Liver (tissue), 9 donors: ENCODE results near the gene LIMA1. TPM values are rescaled to one million over a fixed set of nuclear protein-coding genes. Genes with fewer than 3 reads are reported as not detected.

ENCODE experiments used
- DNase-seq: peaks from one replicate; pipeline ENCODE4 v3.0.0-alpha.2; 2017; ENCODE audit warnings: low spot score
- H3K27ac ChIP-seq, 2 donors: one replicate each; pipeline ENCODE4 v1.7.0; 2013; ENCODE audit warnings: inconsistent platforms in 2 of 2, low read length in 2 of 2, control low read depth in 1 of 2, low read depth in 1 of 2, mild to moderate bottlenecking in 1 of 2
- H3K27me3 ChIP-seq, 4 donors: one replicate each; pipeline versions ENCODE4 v1.6.1 to v1.7.0; 2013; ENCODE audit warnings: low read length in 3 of 4, inconsistent platforms in 1 of 4, mild to moderate bottlenecking in 1 of 4, moderate library complexity in 1 of 4; ENCODE audit not compliant: control insufficient read depth in 4 of 4, insufficient read depth in 4 of 4
- H3K36me3 ChIP-seq, 4 donors: one replicate each; pipeline versions ENCODE4 v1.6.1 to v1.7.0; 2013; ENCODE audit warnings: low read length in 3 of 4, mild to moderate bottlenecking in 3 of 4, low read depth in 1 of 4, moderate library complexity in 1 of 4; ENCODE audit not compliant: control insufficient read depth in 4 of 4, insufficient read depth in 3 of 4
- H3K4me1 ChIP-seq, 4 donors: one replicate each; pipeline versions ENCODE4 v1.6.1 to v1.7.0; 2013; ENCODE audit warnings: low read length in 3 of 4, mild to moderate bottlenecking in 3 of 4, moderate library complexity in 1 of 4; ENCODE audit not compliant: control insufficient read depth in 4 of 4, insufficient read depth in 4 of 4
- H3K4me3 ChIP-seq, 3 donors: one replicate each; pipeline versions ENCODE4 v1.6.1 to v1.7.0; 2013; ENCODE audit warnings: low read length in 3 of 3, control low read depth in 1 of 3, low read depth in 1 of 3, mild to moderate bottlenecking in 1 of 3
- H3K9ac ChIP-seq, 2 donors: one replicate each; pipeline ENCODE4 v1.7.0; 2013; ENCODE audit warnings: low read length in 2 of 2, mild to moderate bottlenecking in 2 of 2, moderate library complexity in 2 of 2, control low read depth in 1 of 2, low read depth in 1 of 2
- H3K9me3 ChIP-seq, 4 donors: one replicate each; pipeline versions ENCODE4 v1.6.1 to v1.7.0; 2013; ENCODE audit warnings: low read length in 3 of 4; ENCODE audit not compliant: control insufficient read depth in 4 of 4
- FOXA1 ChIP-seq: IDR thresholded peaks from 2 replicates; pipeline ENCODE4 v1.6.1; 2016; ENCODE audit warnings: antibody characterized with exemption
- FOXA2 ChIP-seq: IDR thresholded peaks from 2 replicates; pipeline ENCODE4 v1.6.1; 2016; ENCODE audit warnings: antibody characterized with exemption
- HNF4A ChIP-seq, 2 donors: conservative IDR thresholded peaks; 2 replicates each; pipeline ENCODE4 v1.6.1; 2016; ENCODE audit warnings: antibody characterized with exemption in 2 of 2, mild to moderate bottlenecking in 2 of 2
- JUND ChIP-seq, 2 donors: IDR thresholded peaks; 2 replicates each; pipeline ENCODE4 v1.6.1; 2016; ENCODE audit warnings: antibody characterized with exemption in 2 of 2
- NR2F2 ChIP-seq: IDR thresholded peaks from 2 replicates; pipeline ENCODE4 v1.6.1; 2016; ENCODE audit warnings: antibody characterized with exemption
- RAD21 ChIP-seq, 2 donors: IDR thresholded peaks; 2 replicates each; pipeline ENCODE4 v1.6.1; 2016; ENCODE audit warnings: antibody characterized with exemption in 2 of 2, mild to moderate bottlenecking in 2 of 2
- RXRA ChIP-seq, 2 donors: IDR thresholded peaks; 2 replicates each; pipeline ENCODE4 v1.6.1; 2017 to 2018; ENCODE audit warnings: antibody characterized with exemption in 2 of 2, mild to moderate bottlenecking in 1 of 2
- SP1 ChIP-seq: IDR thresholded peaks from 2 replicates; pipeline ENCODE4 v1.6.1; 2018; ENCODE audit warnings: antibody characterized with exemption, mild to moderate bottlenecking
- TAF1 ChIP-seq: conservative IDR thresholded peaks from 2 replicates; pipeline ENCODE4 v1.6.1; 2016; ENCODE audit warnings: antibody characterized with exemption, mild to moderate bottlenecking
- YY1 ChIP-seq: IDR thresholded peaks from 2 replicates; pipeline ENCODE4 v1.6.1; 2016; ENCODE audit warnings: antibody characterized with exemption, mild to moderate bottlenecking
- WGBS: extraction: QIAGEN DNeasy Blood & Tissue Kit; methylation state at CpG from one replicate; pipeline ENCODE4 v1.1.7; 2013; 5-methylcytosine and 5-hydroxymethylcytosine counted together
- polyA plus RNA-seq, 2 donors: library from polyadenylated mRNA; stranded (reverse) in 1 of 2; unstranded in 1 of 2; fragments of 200-250 nt in 1 of 2; fragments of >200 nt in 1 of 2; fragmentation: Nextera tagmentation in 1 of 2; extraction: Ambion mirVana in 1 of 2; gene quantifications; one replicate each; pipeline versions ENCODE4 v1.2.1 to v1.2.3, GENCODE V29; 2013 to 2015
- total RNA-seq, 2 donors: library from RNA; depleted of rRNA; stranded (reverse); fragments of >200 nt; gene quantifications; one replicate each; pipeline ENCODE4 v1.2.3, GENCODE V29; 2014
- TF ChIP-seq, protein P1 (sequence below): fragments of 150-350 bp; IDR thresholded peaks from 2 replicates; pipeline ENCODE4 v1.5.1; 2017; ENCODE audit warnings: improper control_type of control experiment, low read depth, low read length; ENCODE audit not compliant: missing input control
- TF ChIP-seq, protein P2 (sequence below): IDR thresholded peaks from 2 replicates; pipeline ENCODE4 v1.6.1; 2016; ENCODE audit warnings: antibody characterized with exemption
- TF ChIP-seq, protein P3 (sequence below): IDR thresholded peaks from 2 replicates; pipeline ENCODE4 v1.6.1; 2016; ENCODE audit warnings: antibody characterized with exemption
- TF ChIP-seq, protein P4 (sequence below): IDR thresholded peaks from 2 replicates; pipeline ENCODE4 v1.6.1; 2016; ENCODE audit warnings: antibody characterized with exemption, mild to moderate bottlenecking
- donor health status: healthy.
- donor health status: healthy.
- donor health status: healthy.
- donor health status: healthy.
- donor health status: healthy.

LIMA1 gene
- total and polyA plus RNA-seq, 4 donors, result 8.1 to 17.5 (median 13.5) TPM

DNA sequence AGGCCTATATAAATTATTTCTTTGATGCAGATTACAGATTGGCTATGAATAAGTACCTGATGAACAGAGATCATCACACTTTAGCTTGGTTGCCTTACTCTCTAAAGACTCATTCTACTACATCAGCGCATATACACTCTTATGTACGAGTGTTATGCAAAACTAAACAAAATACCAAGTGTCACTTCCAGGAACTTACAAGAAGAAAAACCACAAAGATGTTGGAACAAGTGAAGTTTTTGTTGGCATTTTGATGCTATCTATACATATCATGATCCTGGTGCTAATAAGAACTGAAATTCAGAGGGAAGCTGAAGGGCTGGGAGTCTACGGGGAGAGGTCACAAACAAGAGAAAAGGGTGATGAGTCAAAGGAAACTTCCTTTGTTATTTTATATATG, 68.3 kb downstream of the LIMA1 start (continued):
- TF ChIP-seq, protein P1, sequence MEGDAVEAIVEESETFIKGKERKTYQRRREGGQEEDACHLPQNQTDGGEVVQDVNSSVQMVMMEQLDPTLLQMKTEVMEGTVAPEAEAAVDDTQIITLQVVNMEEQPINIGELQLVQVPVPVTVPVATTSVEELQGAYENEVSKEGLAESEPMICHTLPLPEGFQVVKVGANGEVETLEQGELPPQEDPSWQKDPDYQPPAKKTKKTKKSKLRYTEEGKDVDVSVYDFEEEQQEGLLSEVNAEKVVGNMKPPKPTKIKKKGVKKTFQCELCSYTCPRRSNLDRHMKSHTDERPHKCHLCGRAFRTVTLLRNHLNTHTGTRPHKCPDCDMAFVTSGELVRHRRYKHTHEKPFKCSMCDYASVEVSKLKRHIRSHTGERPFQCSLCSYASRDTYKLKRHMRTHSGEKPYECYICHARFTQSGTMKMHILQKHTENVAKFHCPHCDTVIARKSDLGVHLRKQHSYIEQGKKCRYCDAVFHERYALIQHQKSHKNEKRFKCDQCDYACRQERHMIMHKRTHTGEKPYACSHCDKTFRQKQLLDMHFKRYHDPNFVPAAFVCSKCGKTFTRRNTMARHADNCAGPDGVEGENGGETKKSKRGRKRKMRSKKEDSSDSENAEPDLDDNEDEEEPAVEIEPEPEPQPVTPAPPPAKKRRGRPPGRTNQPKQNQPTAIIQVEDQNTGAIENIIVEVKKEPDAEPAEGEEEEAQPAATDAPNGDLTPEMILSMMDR, result no peak
- no peak for TF ChIP-seq HNF4A (conservative IDR thresholded peaks at IDR 0.05)
- no peak for TF ChIP-seq NR2F2
- TF ChIP-seq FOXA1, result no peak
- TF ChIP-seq RXRA (IDR thresholded peaks at IDR 0.05), result no peak
- no peak for TF ChIP-seq SP1
- no peak for TF ChIP-seq JUND (IDR thresholded peaks at IDR 0.05)
- no peak for TF ChIP-seq TAF1
- TF ChIP-seq RAD21 (IDR thresholded peaks at IDR 0.05), result no peak

DNA sequence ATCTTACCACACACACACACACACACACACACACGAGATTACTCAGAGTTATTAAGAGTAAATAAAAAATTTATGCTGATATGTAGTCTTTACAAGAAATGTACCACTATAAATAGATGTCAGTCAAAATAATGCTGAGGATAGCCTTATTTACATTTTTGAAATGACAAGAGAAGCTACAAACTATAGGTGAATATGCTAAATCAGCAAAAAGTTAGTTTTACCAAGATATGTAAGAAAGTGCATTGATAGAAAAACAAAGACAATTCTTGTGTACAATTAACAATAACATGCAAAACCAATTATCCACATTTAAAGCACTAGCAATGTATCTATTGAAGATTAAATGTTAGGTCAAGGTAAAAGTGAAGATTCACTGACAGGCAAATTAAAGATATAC, 69.3 kb downstream of the LIMA1 start:
- DNase-seq, result no peak
- Histone ChIP-seq H3K9ac (no peak overlapping the region), H3K9me3 (no peaks in the 10 kb centered on the region), H3K4me3 (no peak overlapping the region), H3K27me3 (no peaks in the 10 kb centered on the region), H3K4me1 (peaks cover 0 to 1% (median 0%) of the 10 kb centered on the region in 4 donors), H3K27ac (no peak overlapping the region), H3K36me3 (peaks cover 0 to 3% (median 0%) of the 10 kb centered on the region in 4 donors)
- WGBS, result 64% methylated on average over 1 of the region's 1 CpG
- TF ChIP-seq YY1, result no peak
- TF ChIP-seq HNF4A (conservative IDR thresholded peaks at IDR 0.05), result no peak
- TF ChIP-seq, protein P2, sequence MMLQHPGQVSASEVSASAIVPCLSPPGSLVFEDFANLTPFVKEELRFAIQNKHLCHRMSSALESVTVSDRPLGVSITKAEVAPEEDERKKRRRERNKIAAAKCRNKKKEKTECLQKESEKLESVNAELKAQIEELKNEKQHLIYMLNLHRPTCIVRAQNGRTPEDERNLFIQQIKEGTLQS, result no peak
- no peak for TF ChIP-seq RXRA (IDR thresholded peaks at IDR 0.05)
- no peak for TF ChIP-seq JUND (IDR thresholded peaks at IDR 0.05)

DNA sequence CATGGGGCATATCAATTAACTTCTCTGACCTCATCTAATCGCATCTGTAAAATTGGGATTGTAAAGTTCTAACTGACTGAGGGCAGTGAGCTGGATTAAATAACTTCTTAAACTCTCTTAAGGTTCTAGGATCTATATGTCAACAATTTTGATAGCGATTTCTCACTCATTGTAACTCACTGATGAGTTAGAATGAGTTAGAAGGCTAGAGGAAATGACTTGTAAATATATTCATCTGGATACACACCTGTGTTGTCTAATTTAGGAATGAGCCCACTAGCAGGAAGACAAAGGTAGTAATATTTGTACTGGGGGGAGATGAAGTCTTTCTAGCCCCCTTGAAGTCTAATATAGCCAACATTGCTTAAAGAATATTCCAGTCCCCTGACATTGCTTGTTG, 69.9 kb downstream of the LIMA1 start:
- no peak overlapping the region for H3K27ac ChIP-seq
- H3K36me3 ChIP-seq, result peaks cover 0 to 3% (median 0%) of the 10 kb centered on the region in 4 donors
- no peaks in the 10 kb centered on the region for H3K9me3 ChIP-seq
- H3K4me1 ChIP-seq, result peaks cover 0 to 1% (median 0%) of the 10 kb centered on the region in 4 donors
- DNase-seq, result no peak
- no peak overlapping the region for H3K4me3 ChIP-seq
- H3K9ac ChIP-seq, result no peak overlapping the region
- TF ChIP-seq FOXA2, result no peak
- no peak for TF ChIP-seq HNF4A (conservative IDR thresholded peaks at IDR 0.05)
- TF ChIP-seq, protein P3, sequence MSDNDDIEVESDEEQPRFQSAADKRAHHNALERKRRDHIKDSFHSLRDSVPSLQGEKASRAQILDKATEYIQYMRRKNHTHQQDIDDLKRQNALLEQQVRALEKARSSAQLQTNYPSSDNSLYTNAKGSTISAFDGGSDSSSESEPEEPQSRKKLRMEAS, result no peak
- no peak for TF ChIP-seq JUND (IDR thresholded peaks at IDR 0.05)
- TF ChIP-seq, protein P1, result no peak
- no peak for TF ChIP-seq FOXA1
- no peak for TF ChIP-seq NR2F2
- no peak for TF ChIP-seq TAF1
- TF ChIP-seq, protein P4, sequence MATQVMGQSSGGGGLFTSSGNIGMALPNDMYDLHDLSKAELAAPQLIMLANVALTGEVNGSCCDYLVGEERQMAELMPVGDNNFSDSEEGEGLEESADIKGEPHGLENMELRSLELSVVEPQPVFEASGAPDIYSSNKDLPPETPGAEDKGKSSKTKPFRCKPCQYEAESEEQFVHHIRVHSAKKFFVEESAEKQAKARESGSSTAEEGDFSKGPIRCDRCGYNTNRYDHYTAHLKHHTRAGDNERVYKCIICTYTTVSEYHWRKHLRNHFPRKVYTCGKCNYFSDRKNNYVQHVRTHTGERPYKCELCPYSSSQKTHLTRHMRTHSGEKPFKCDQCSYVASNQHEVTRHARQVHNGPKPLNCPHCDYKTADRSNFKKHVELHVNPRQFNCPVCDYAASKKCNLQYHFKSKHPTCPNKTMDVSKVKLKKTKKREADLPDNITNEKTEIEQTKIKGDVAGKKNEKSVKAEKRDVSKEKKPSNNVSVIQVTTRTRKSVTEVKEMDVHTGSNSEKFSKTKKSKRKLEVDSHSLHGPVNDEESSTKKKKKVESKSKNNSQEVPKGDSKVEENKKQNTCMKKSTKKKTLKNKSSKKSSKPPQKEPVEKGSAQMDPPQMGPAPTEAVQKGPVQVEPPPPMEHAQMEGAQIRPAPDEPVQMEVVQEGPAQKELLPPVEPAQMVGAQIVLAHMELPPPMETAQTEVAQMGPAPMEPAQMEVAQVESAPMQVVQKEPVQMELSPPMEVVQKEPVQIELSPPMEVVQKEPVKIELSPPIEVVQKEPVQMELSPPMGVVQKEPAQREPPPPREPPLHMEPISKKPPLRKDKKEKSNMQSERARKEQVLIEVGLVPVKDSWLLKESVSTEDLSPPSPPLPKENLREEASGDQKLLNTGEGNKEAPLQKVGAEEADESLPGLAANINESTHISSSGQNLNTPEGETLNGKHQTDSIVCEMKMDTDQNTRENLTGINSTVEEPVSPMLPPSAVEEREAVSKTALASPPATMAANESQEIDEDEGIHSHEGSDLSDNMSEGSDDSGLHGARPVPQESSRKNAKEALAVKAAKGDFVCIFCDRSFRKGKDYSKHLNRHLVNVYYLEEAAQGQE, result no peak
- WGBS, result 95% methylated on average over 2 of the region's 2 CpGs
- H3K27me3 ChIP-seq, result no peaks in the 10 kb centered on the region
